HEK293 (cell line): ENCODE data around the gene SLC10A4.
"Not testable (repeated sequence)": the region's sequence is repeated elsewhere in the genome, so short reads cannot be mapped to it uniquely, and the experiment has no call there.

ENCODE experiments used
- CTCF ChIA-PET: fragments of 350-600 bp; formaldehyde crosslinking; extraction: SDS; loops from one replicate; lab custom pipeline; 2021; ENCODE audit warnings: antibody characterized with exemption; lab: Yijun Ruan, JAX
- POLR2A ChIA-PET: fragments of 300-600 bp; formaldehyde crosslinking; extraction: SDS; loops from one replicate; lab custom pipeline; 2020; ENCODE audit warnings: antibody characterized with exemption, inconsistent platforms; lab: Yijun Ruan, JAX
- H3K27ac ChIP-seq: fragments of 200-500 bp; sonication (Bioruptor generic); 2 replicates; pipeline ENCODE4 v1.5.1; 2014; ENCODE audit warnings: low read depth, low read length, control low read depth, inconsistent platforms; ENCODE audit errors: extremely low read depth
- H3K36me3 ChIP-seq, 2 experiments: fragments of 200-500 bp in 1 of 2; sonication (Bioruptor generic) in 1 of 2; 1 replicate in 1 of 2; 2 replicates in 1 of 2; pipeline ENCODE4 v1.5.1; 2014 to 2017; ENCODE audit warnings: inconsistent platforms in 2 of 2, low read length in 2 of 2; ENCODE audit not compliant: control insufficient read depth in 2 of 2, insufficient read depth in 1 of 2
- H3K4me1 ChIP-seq: fragments of 200-500 bp; sonication (Bioruptor generic); 2 replicates; pipeline ENCODE4 v1.5.1; 2014; ENCODE audit warnings: mild to moderate bottlenecking, low read length, inconsistent platforms; ENCODE audit not compliant: control insufficient read depth, insufficient read depth
- H3K4me3 ChIP-seq: 2 replicates; pipeline ENCODE4 v1.5.1; 2011; ENCODE audit warnings: low read depth, mild to moderate bottlenecking, control low read depth, low read length, moderate library complexity
- H3K9me3 ChIP-seq: fragments of 200-500 bp; sonication (Bioruptor generic); 2 replicates; pipeline ENCODE4 v1.5.1; 2014; ENCODE audit warnings: low read depth, low read length, inconsistent platforms; ENCODE audit not compliant: control insufficient read depth, insufficient read depth
- GLIS2 ChIP-seq: fragments of 450-650 bp; formaldehyde crosslinking; IDR thresholded peaks from 2 replicates; pipeline ENCODE4 v1.5.1; 2016; ENCODE audit warnings: missing biosample characterization, missing genetic modification characterization
- HOXA7 ChIP-seq: sonication (generic); formaldehyde crosslinking; IDR thresholded peaks from 2 replicates; pipeline ENCODE4 v1.8.1; 2022; ENCODE audit warnings: missing genetic modification reagents, borderline replicate concordance
- KLF16 ChIP-seq: fragments of 450-650 bp; formaldehyde crosslinking; IDR thresholded peaks from 2 replicates; pipeline ENCODE4 v1.5.1; 2017; ENCODE audit warnings: missing biosample characterization, missing genetic modification characterization
- SCRT2 ChIP-seq: fragments of 450-650 bp; formaldehyde crosslinking; IDR thresholded peaks from 2 replicates; pipeline ENCODE4 v1.5.1; 2016; ENCODE audit warnings: missing biosample characterization, missing genetic modification characterization
- SP2 ChIP-seq: fragments of 450-650 bp; formaldehyde crosslinking; IDR thresholded peaks from 2 replicates; pipeline ENCODE4 v1.5.1; 2016; ENCODE audit warnings: missing biosample characterization, missing genetic modification characterization
- ZBTB48 ChIP-seq: fragments of 450-650 bp; formaldehyde crosslinking; IDR thresholded peaks from 2 replicates; pipeline ENCODE4 v1.5.1; 2016; ENCODE audit warnings: missing biosample characterization, missing genetic modification characterization
- ZBTB6 ChIP-seq: fragments of 450-650 bp; formaldehyde crosslinking; IDR thresholded peaks from 2 replicates; pipeline ENCODE4 v1.5.1; 2017; ENCODE audit warnings: missing biosample characterization, missing genetic modification characterization
- ZFP37 ChIP-seq: fragments of 450-650 bp; formaldehyde crosslinking; IDR thresholded peaks from 2 replicates; pipeline ENCODE4 v1.5.1; 2016; ENCODE audit warnings: missing biosample characterization, missing genetic modification characterization
- ZFP41 ChIP-seq: fragments of 450-650 bp; formaldehyde crosslinking; IDR thresholded peaks from 2 replicates; pipeline ENCODE4 v1.5.1; 2016; ENCODE audit warnings: missing biosample characterization, missing genetic modification characterization, borderline replicate concordance
- ZFP69B ChIP-seq: fragments of 450-650 bp; formaldehyde crosslinking; IDR thresholded peaks from 2 replicates; pipeline ENCODE4 v1.5.1; 2016; ENCODE audit warnings: missing biosample characterization, missing genetic modification characterization
- ZNF146 ChIP-seq: fragments of 450-650 bp; formaldehyde crosslinking; IDR thresholded peaks from 2 replicates; pipeline ENCODE4 v1.5.1; 2016; ENCODE audit warnings: missing biosample characterization, missing genetic modification characterization
- ZNF157 ChIP-seq: fragments of 450-650 bp; formaldehyde crosslinking; IDR thresholded peaks from 2 replicates; pipeline ENCODE4 v1.5.1; 2016; ENCODE audit warnings: missing biosample characterization, missing genetic modification characterization
- ZNF2 ChIP-seq: fragments of 450-650 bp; formaldehyde crosslinking; IDR thresholded peaks from 2 replicates; pipeline ENCODE4 v1.5.1; 2016; ENCODE audit warnings: missing biosample characterization, missing genetic modification characterization
- ZNF202 ChIP-seq: fragments of 450-650 bp; formaldehyde crosslinking; IDR thresholded peaks from 2 replicates; pipeline ENCODE4 v1.5.1; 2016; ENCODE audit warnings: missing biosample characterization, missing genetic modification characterization, borderline replicate concordance
- ZNF221 ChIP-seq: fragments of 450-650 bp; formaldehyde crosslinking; IDR thresholded peaks from 2 replicates; pipeline ENCODE4 v1.5.1; 2017; ENCODE audit warnings: missing biosample characterization, missing genetic modification characterization, borderline replicate concordance
- ZNF274 ChIP-seq, 2 experiments: fragments of 200-500 bp in 1 of 2; fragments of 450-650 bp in 1 of 2; sonication (Bioruptor generic) in 1 of 2; formaldehyde crosslinking in 1 of 2; IDR thresholded peaks; 2 replicates each; pipeline versions ENCODE4 v1.5.1 to v1.6.1; 2014 to 2016; ENCODE audit warnings: borderline replicate concordance in 1 of 2, inconsistent platforms in 1 of 2, low read length in 1 of 2, missing biosample characterization in 1 of 2, missing genetic modification characterization in 1 of 2
- ZNF311 ChIP-seq: fragments of 450-650 bp; formaldehyde crosslinking; IDR thresholded peaks from 2 replicates; pipeline ENCODE4 v1.5.1; 2017; ENCODE audit warnings: missing biosample characterization, missing genetic modification characterization, borderline replicate concordance
- ZNF324 ChIP-seq: fragments of 450-650 bp; formaldehyde crosslinking; IDR thresholded peaks from 2 replicates; pipeline ENCODE4 v1.5.1; 2016; ENCODE audit warnings: missing biosample characterization, missing genetic modification characterization
- ZNF423 ChIP-seq: fragments of 450-650 bp; formaldehyde crosslinking; IDR thresholded peaks from 2 replicates; pipeline ENCODE4 v1.5.1; 2016; ENCODE audit warnings: missing biosample characterization, missing genetic modification characterization
- ZNF514 ChIP-seq: fragments of 450-650 bp; formaldehyde crosslinking; IDR thresholded peaks from 2 replicates; pipeline ENCODE4 v1.5.1; 2016; ENCODE audit warnings: missing biosample characterization, missing genetic modification characterization
- ZNF555 ChIP-seq: fragments of 450-650 bp; formaldehyde crosslinking; conservative IDR thresholded peaks from 2 replicates; pipeline ENCODE4 v1.5.1; 2017; ENCODE audit warnings: missing biosample characterization, mild to moderate bottlenecking, missing genetic modification characterization, inconsistent platforms
- ZNF596 ChIP-seq: fragments of 450-650 bp; IDR thresholded peaks from 2 replicates; pipeline ENCODE4 v1.5.0; 2018; ENCODE audit warnings: missing biosample characterization, mild to moderate bottlenecking, missing genetic modification characterization, moderate library complexity
- TF ChIP-seq, protein P1 (sequence below): fragments of 450-650 bp; formaldehyde crosslinking; IDR thresholded peaks from 2 replicates; pipeline ENCODE4 v1.5.1; 2016; ENCODE audit warnings: missing biosample characterization, missing genetic modification characterization, low read depth

SLC10A4 gene

GRCh38 chr4:48449151-48449550, 34.0 kb upstream of the SLC10A4 start:
- CTCF ChIA-PET: no interaction called here
- POLR2A ChIA-PET: no interaction called here
- no peak overlapping the region for H3K4me3 ChIP-seq

GRCh38 chr4:48450740-48451139, 32.4 kb upstream of the SLC10A4 start:
- ChIA-PET POLR2A (no interaction called here), CTCF (interaction anchor here (0.6 to 0.7 kb wide), 2 partner anchors 168 to 293 kb away, joined by 3 to 5 read pairs; no protein-coding TSS in a partner anchor)
- no peaks in the 10 kb centered on the region for H3K4me1 ChIP-seq
- H3K9me3 ChIP-seq: no peaks in the 10 kb centered on the region
- H3K4me3 ChIP-seq: no peak overlapping the region
- TF ChIP-seq ZNF555 (tag by site-specific recombination) (no peak), ZFP69B (no peak), ZBTB48 (tag by site-specific recombination) (no peak), ZNF514 (tag by site-specific recombination) (no peak), ZNF202 (no peak), ZNF596 (tag by site-specific recombination) (no peak), ZBTB6 (tag by site-specific recombination) (no peak), ZNF324 (tag by site-specific recombination) (no peak), GLIS2 (no peak)
- no peak overlapping the region for H3K27ac ChIP-seq
- H3K36me3 ChIP-seq: no peaks in the 10 kb centered on the region

More at GRCh38 chr4:48449151-48449550, 34.0 kb upstream of the SLC10A4 start:
- no peak overlapping the region for H3K27ac ChIP-seq
- H3K4me1 ChIP-seq: no peaks in the 10 kb centered on the region
- no peaks in the 10 kb centered on the region for H3K9me3 ChIP-seq
- H3K36me3 ChIP-seq: no peaks in the 10 kb centered on the region
- TF ChIP-seq ZNF423 (tag by site-specific recombination): no peak
- TF ChIP-seq, protein P1, sequence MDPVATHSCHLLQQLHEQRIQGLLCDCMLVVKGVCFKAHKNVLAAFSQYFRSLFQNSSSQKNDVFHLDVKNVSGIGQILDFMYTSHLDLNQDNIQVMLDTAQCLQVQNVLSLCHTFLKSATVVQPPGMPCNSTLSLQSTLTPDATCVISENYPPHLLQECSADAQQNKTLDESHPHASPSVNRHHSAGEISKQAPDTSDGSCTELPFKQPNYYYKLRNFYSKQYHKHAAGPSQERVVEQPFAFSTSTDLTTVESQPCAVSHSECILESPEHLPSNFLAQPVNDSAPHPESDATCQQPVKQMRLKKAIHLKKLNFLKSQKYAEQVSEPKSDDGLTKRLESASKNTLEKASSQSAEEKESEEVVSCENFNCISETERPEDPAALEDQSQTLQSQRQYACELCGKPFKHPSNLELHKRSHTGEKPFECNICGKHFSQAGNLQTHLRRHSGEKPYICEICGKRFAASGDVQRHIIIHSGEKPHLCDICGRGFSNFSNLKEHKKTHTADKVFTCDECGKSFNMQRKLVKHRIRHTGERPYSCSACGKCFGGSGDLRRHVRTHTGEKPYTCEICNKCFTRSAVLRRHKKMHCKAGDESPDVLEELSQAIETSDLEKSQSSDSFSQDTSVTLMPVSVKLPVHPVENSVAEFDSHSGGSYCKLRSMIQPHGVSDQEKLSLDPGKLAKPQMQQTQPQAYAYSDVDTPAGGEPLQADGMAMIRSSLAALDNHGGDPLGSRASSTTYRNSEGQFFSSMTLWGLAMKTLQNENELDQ (tag by site-specific recombination): no peak
- TF ChIP-seq ZNF555 (tag by site-specific recombination): no peak
- TF ChIP-seq ZNF274 (IDR thresholded peaks at IDR 0.05; ENCODE audit: low read length): no peak
- TF ChIP-seq ZNF274 (tag by site-specific recombination; IDR thresholded peaks at IDR 0.05; ENCODE audit: borderline replicate concordance): no peak
- TF ChIP-seq ZNF202: no peak
- TF ChIP-seq SCRT2: no peak
- TF ChIP-seq, all 188 proteins: peak for 0

GRCh38 chr4:48451656-48452055, 31.5 kb upstream of the SLC10A4 start:
- POLR2A ChIA-PET, H3K4me1 ChIP-seq, H3K36me3 ChIP-seq, H3K27ac ChIP-seq, H3K4me3 ChIP-seq, CTCF ChIA-PET, H3K9me3 ChIP-seq: not testable (repeated sequence)

- no peaks in the 10 kb centered on the region for H3K36me3 ChIP-seq
- H3K9me3 ChIP-seq: no peaks in the 10 kb centered on the region
- H3K27ac ChIP-seq: no peak overlapping the region
- H3K4me1 ChIP-seq: no peaks in the 10 kb centered on the region
- ChIA-PET CTCF (no interaction called here), POLR2A (no interaction called here)
- no peak for TF ChIP-seq ZNF2 (tag by site-specific recombination)
- TF ChIP-seq ZFP37 (tag by site-specific recombination): no peak
- no peak for TF ChIP-seq ZNF146 (tag by site-specific recombination)
- TF ChIP-seq KLF16 (tag by site-specific recombination): no peak
- no peak for TF ChIP-seq ZFP41 (tag by site-specific recombination)
- no peak for TF ChIP-seq ZNF311 (tag by site-specific recombination)
- TF ChIP-seq ZNF221: no peak
- TF ChIP-seq HOXA7: no peak
- TF ChIP-seq ZNF157: no peak
- no peak for TF ChIP-seq SP2 (tag by site-specific recombination)
- H3K4me3 ChIP-seq: no peak overlapping the region
These were observed 28.6 kb upstream of the SLC10A4 start for GRCh38 chr4:48454591-48454990.
